ENCODE results near the gene ZRANB1. TPM values are rescaled to one million over a fixed set of nuclear protein-coding genes. Genes with fewer than 3 reads are reported as not detected.

Gene ZRANB1
- total RNA-seq, 4 donors from 2014 or later, result 35.5 to 48.7 (median 44.3) TPM

- WGBS, 2 donors (ENCODE audit: low coverage in 1 of 2), result 91% methylated on average over 11 of the region's 36 CpGs; no CpG with 5 or more reads in 1 of the 2 donors
- Histone ChIP-seq H3K27ac (no peak overlapping the region), H3K36me3 (peaks cover 0 to 67% of the 10 kb centered on the region in 2 donors), H3K4me1 (peaks cover 0 to 79% (median 30%) of the 10 kb centered on the region in 3 donors), H3K4me3 (no peak overlapping the region), H3K27me3 (no peaks in the 10 kb centered on the region), H3K9me3 (no peaks in the 10 kb centered on the region)
- no peak for ATAC-seq
- TF ChIP-seq POLR2A (IDR thresholded peaks at IDR 0.05) (no peak), EP300 (IDR thresholded peaks at IDR 0.05) (no peak), POLR2AphosphoS5 (IDR thresholded peaks at IDR 0.05) (no peak)
Measured at GRCh38 chr10:125005312-125006187, 63.6 kb downstream of the ZRANB1 start.

- Histone ChIP-seq H3K9me3 (no peaks in the 10 kb centered on the region), H3K4me1 (peaks cover 0 to 77% (median 23%) of the 10 kb centered on the region in 3 donors), H3K4me3 (no peak overlapping the region), H3K36me3 (peaks cover 0 to 64% of the 10 kb centered on the region in 2 donors), H3K27me3 (no peaks in the 10 kb centered on the region), H3K27ac (no peak overlapping the region)
- no peak for ATAC-seq
- WGBS, 2 donors (ENCODE audit: low coverage in 1 of 2), result 20 to 100% methylated on average over 1 to 6 of the region's 9 CpGs
- no peak for TF ChIP-seq POLR2A (IDR thresholded peaks at IDR 0.05)
- no peak for TF ChIP-seq POLR2AphosphoS5 (IDR thresholded peaks at IDR 0.05)
- TF ChIP-seq EP300 (IDR thresholded peaks at IDR 0.05), result no peak
- no peak for TF ChIP-seq CTCF (IDR thresholded peaks at IDR 0.05)
Measured at GRCh38 chr10:125006188-125006680, 64.3 kb downstream of the ZRANB1 start.

GRCh38 chr10:125006921-125007426, 65.1 kb downstream of the ZRANB1 start:
- TF ChIP-seq CTCF (IDR thresholded peaks at IDR 0.05) (no peak), POLR2A (IDR thresholded peaks at IDR 0.05) (no peak), EP300 (IDR thresholded peaks at IDR 0.05) (no peak), POLR2AphosphoS5 (IDR thresholded peaks at IDR 0.05) (no peak)
- Histone ChIP-seq H3K27me3 (no peaks in the 10 kb centered on the region), H3K9me3 (no peaks in the 10 kb centered on the region), H3K36me3 (peaks cover 0 to 64% of the 10 kb centered on the region in 2 donors), H3K27ac (no peak overlapping the region), H3K4me1 (peaks cover 0 to 77% (median 18%) of the 10 kb centered on the region in 3 donors), H3K4me3 (no peak overlapping the region)
- peak; percentile 37 for ATAC-seq
- 80 to 93% methylated on average over 5 to 6 of the region's 19 CpGs for WGBS, 2 donors (ENCODE audit: low coverage in 1 of 2)

- no peak for ATAC-seq
- WGBS, 2 donors (ENCODE audit: low coverage in 1 of 2), result 79 to 83% methylated on average over 2 to 3 of the region's 6 CpGs
- peaks cover 0 to 77% (median 13%) of the 10 kb centered on the region in 3 donors for H3K4me1 ChIP-seq
Measured at GRCh38 chr10:125007436-125007835, 65.5 kb downstream of the ZRANB1 start.

More at GRCh38 chr10:125007436-125007835, 65.5 kb downstream of the ZRANB1 start:
- no peak overlapping the region for H3K4me3 ChIP-seq
- H3K27ac ChIP-seq, result peak overlapping the region in 1 of 4 donors; percentile 7
- H3K36me3 ChIP-seq, result peaks cover 0 to 64% of the 10 kb centered on the region in 2 donors
- no peaks in the 10 kb centered on the region for H3K27me3 ChIP-seq
- no peaks in the 10 kb centered on the region for H3K9me3 ChIP-seq
- TF ChIP-seq POLR2A (IDR thresholded peaks at IDR 0.05) (no peak), POLR2AphosphoS5 (IDR thresholded peaks at IDR 0.05) (no peak), CTCF (IDR thresholded peaks at IDR 0.05) (no peak), EP300 (IDR thresholded peaks at IDR 0.05) (no peak)

Measured in gastroesophageal sphincter (tissue), 4 donors.